CD4-positive, alpha-beta memory T cell (primary cell): ENCODE measurements around the gene AVP. TPM values are rescaled to one million over a fixed set of nuclear protein-coding genes. Genes with fewer than 3 reads are reported as not detected.
A peak's percentile ranks its signal among the peaks of the same experiment; 100 is the strongest.

Experiments used
- CTCF ChIA-PET: fragments of 350-600 bp; sonication (Branson Sonifier 250); formaldehyde crosslinking; loops from one replicate; lab custom pipeline; 2021; ENCODE audit warnings: inconsistent platforms; ENCODE audit not compliant: partially characterized antibody; lab: Charles Lee
- POLR2A ChIA-PET: fragments of 350-600 bp; sonication (Branson Sonifier 250); formaldehyde crosslinking; loops from one replicate; lab custom pipeline; 2021; ENCODE audit not compliant: partially characterized antibody; lab: Charles Lee
- DNase-seq, 5 donors: peaks; one replicate each; pipeline versions ENCODE4 v3.0.0 to v3.0.0-alpha.2; 2020 to 2022; ENCODE audit warnings: mixed read lengths in 1 of 5
- H3K27ac ChIP-seq: one replicate; pipeline ENCODE4 v1.7.0; 2013; ENCODE audit warnings: low read depth, low read length
- H3K27me3 ChIP-seq: 2 replicates; pipeline ENCODE4 v1.7.0; 2013; ENCODE audit warnings: mild to moderate bottlenecking, low read length, moderate library complexity; ENCODE audit not compliant: insufficient read depth
- H3K36me3 ChIP-seq: 2 replicates; pipeline ENCODE4 v1.7.0; 2013; ENCODE audit warnings: mild to moderate bottlenecking, low read length, moderate library complexity; ENCODE audit not compliant: insufficient read depth
- H3K4me1 ChIP-seq: 2 replicates; pipeline ENCODE4 v1.7.0; 2013; ENCODE audit warnings: mild to moderate bottlenecking, low read length, moderate library complexity; ENCODE audit not compliant: insufficient read depth
- H3K4me3 ChIP-seq, 2 donors: one replicate each; pipeline ENCODE4 v1.7.0; 2013; ENCODE audit warnings: low read length in 2 of 2, mild to moderate bottlenecking in 1 of 2
- H3K9me3 ChIP-seq, 2 donors: one replicate each; pipeline ENCODE4 v1.7.0; 2013; ENCODE audit warnings: low read length in 2 of 2, control low read depth in 1 of 2; ENCODE audit not compliant: control insufficient read depth in 1 of 2
- H3K27ac Mint-ChIP-seq, 7 donors: one replicate each; pipeline ENCODE4 v1.8.0; 2020 to 2021; ENCODE audit warnings: mixed read lengths in 7 of 7, mild to moderate bottlenecking in 6 of 7, inconsistent platforms in 3 of 7, moderate library complexity in 3 of 7
- H3K27me3 Mint-ChIP-seq, 2 donors: one replicate each; pipeline ENCODE4 v1.8.0; 2020 to 2021; ENCODE audit warnings: mixed read lengths in 2 of 2
- H3K36me3 Mint-ChIP-seq, 2 donors: one replicate each; pipeline ENCODE4 v1.8.0; 2020 to 2021; ENCODE audit warnings: mixed read lengths in 2 of 2, inconsistent platforms in 1 of 2, mild to moderate bottlenecking in 1 of 2
- H3K4me1 Mint-ChIP-seq, 4 donors: one replicate each; pipeline ENCODE4 v1.8.0; 2020 to 2021; ENCODE audit warnings: mixed read lengths in 4 of 4, mild to moderate bottlenecking in 1 of 4
- H3K4me3 Mint-ChIP-seq, 8 donors: one replicate each; pipeline ENCODE4 v1.8.0; 2020 to 2021; ENCODE audit warnings: mixed read lengths in 8 of 8, mild to moderate bottlenecking in 7 of 8, moderate library complexity in 6 of 8, inconsistent platforms in 3 of 8
- H3K9me3 Mint-ChIP-seq, 8 donors: one replicate each; pipeline ENCODE4 v1.8.0; 2020 to 2021; ENCODE audit warnings: mixed read lengths in 8 of 8, mild to moderate bottlenecking in 5 of 8, inconsistent platforms in 3 of 8, moderate library complexity in 1 of 8
- intact Hi-C: fragments of 100-400 bp; cut with micrococcal nuclease; formaldehyde crosslinking; loops from one replicate; pipeline ENCODE4 v1.15.1; 2023
- polyA plus RNA-seq, 2 donors: library from polyadenylated mRNA; unstranded; fragments of 300-500 nt; fragmentation: Illumina TruSeq; gene quantifications; one replicate each; pipeline ENCODE4 v1.2.3, GENCODE V29; 2021
- total RNA-seq, 2 experiments: library from RNA; stranded (reverse); gene quantifications; one replicate each; pipeline ENCODE4 v1.2.3, GENCODE V29; 2021

The AVP gene, protein sequence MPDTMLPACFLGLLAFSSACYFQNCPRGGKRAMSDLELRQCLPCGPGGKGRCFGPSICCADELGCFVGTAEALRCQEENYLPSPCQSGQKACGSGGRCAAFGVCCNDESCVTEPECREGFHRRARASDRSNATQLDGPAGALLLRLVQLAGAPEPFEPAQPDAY
- not detected for total RNA-seq
- polyA plus RNA-seq: not detected

DNA sequence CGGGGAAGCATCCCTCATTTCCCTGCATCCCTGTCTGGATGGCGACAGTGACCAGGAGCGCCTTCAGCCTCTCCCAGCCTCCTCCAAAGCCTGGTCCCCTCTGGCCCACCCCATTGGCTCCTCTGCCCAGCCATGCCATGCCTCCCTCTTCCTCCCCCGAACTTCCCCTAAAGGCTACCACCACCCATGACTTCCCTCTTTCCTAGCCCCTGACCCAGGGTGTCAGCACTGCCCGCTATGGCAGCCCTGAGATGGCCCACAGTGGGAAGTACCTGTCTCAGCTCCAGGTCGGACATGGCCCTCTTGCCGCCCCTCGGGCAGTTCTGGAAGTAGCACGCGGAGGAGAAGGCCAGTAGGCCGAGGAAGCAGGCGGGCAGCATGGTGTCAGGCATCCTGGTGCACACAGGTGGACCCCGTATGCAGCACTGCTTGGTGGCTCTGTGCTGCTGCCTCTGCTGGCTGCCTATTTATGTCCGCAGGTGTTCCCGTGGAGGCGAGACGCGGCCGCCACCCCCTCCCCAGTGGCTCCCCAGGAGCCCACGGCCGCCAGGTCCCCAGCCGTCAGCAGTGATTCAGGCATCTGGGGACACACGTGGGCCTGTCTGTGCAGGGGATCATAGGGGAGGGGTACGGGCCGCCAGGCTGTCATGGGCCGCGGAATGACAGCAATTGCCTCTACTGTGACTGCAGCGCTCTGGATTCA, at the start of gene AVP:
AVP (minus strand) TSS at position 442 of the 703 bp plus-strand sequence; CDS start at position 392, 50 bp downstream.
- H3K27me3 Mint-ChIP-seq: peaks cover 20 to 39% of the 10 kb centered on the region in 2 donors

DNA sequence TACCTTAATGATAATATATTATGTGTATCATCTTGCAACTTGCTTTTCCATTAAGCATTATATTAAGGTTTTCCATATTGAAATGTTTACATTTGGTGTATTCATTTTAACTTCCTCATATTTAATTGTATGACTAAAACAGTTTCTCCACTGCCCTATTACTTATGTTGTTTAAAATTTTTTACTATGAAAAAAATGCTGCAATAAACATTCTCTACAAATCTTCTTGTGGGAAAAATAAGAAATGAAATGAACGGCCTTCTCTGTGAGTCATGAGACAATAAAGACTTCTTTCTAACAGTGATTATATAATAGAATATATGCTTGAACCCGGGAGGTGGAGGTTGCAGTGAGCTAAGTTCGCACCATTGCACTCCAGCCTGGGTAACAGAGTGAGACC, 49.6 kb upstream of the AVP start:
- intact Hi-C loops: no loop called here
- ChIA-PET CTCF (no interaction called here), POLR2A (no interaction called here)
- Histone ChIP-seq H3K27ac (no peak overlapping the region), H3K27me3 (no peaks in the 10 kb centered on the region), H3K36me3 (no peaks in the 10 kb centered on the region), H3K4me1 (no peaks in the 10 kb centered on the region), H3K4me3 (no peak overlapping the region), H3K9me3 (no peaks in the 10 kb centered on the region)
- no peaks in the 10 kb centered on the region for H3K27me3 Mint-ChIP-seq
- peaks cover 9 to 19% (median 12%) of the 10 kb centered on the region in 4 donors for H3K4me1 Mint-ChIP-seq
- no peak overlapping the region for H3K4me3 Mint-ChIP-seq
- DNase-seq: no peak
- H3K36me3 Mint-ChIP-seq: peaks cover 5 to 9% of the 10 kb centered on the region in 2 donors
- H3K27ac Mint-ChIP-seq: no peak overlapping the region
- H3K9me3 Mint-ChIP-seq: no peaks in the 10 kb centered on the region

More for the DNA sequence above, at the start of gene AVP:
- ChIA-PET POLR2A (interaction anchor here (0.9 kb wide), 1 partner anchor 8 kb away, joined by 5 read pairs; no protein-coding TSS in a partner anchor), CTCF (interaction anchor here (1.4 kb wide), 1 partner anchor 28 kb away, joined by 4 read pairs; no protein-coding TSS in a partner anchor)
- Histone ChIP-seq H3K4me1 (peaks cover 6% of the 10 kb centered on the region), H3K27me3 (peaks cover 16% of the 10 kb centered on the region), H3K9me3 (no peaks in the 10 kb centered on the region), H3K4me3 (no peak within 1 kb of the TSS), H3K36me3 (no peaks in the 10 kb centered on the region), H3K27ac (no peak within 1 kb of the TSS)
- H3K4me1 Mint-ChIP-seq: peaks cover 0 to 7% (median 0%) of the 10 kb centered on the region in 4 donors
- intact Hi-C loops: no loop called here
- H3K36me3 Mint-ChIP-seq: no peaks in the 10 kb centered on the region
- H3K9me3 Mint-ChIP-seq: peaks cover 0 to 2% (median 0%) of the 10 kb centered on the region in 8 donors
- H3K27ac Mint-ChIP-seq: no peak within 1 kb of the TSS
- DNase-seq: no peak
- peak within 1 kb of the TSS in 5 of 8 donors; percentile 46 to 81 (median 73) for H3K4me3 Mint-ChIP-seq

GRCh38 chr20:3133155-3133554, 48.6 kb upstream of the AVP start:
- POLR2A ChIA-PET: no interaction called here
- no peaks in the 10 kb centered on the region for H3K27me3 ChIP-seq
- Mint-ChIP-seq H3K4me1 (peaks cover 5 to 19% (median 6%) of the 10 kb centered on the region in 4 donors), H3K27me3 (no peaks in the 10 kb centered on the region), H3K4me3 (no peak overlapping the region), H3K36me3 (peaks cover 0 to 8% of the 10 kb centered on the region in 2 donors), H3K9me3 (no peaks in the 10 kb centered on the region), H3K27ac (no peak overlapping the region)
- H3K27ac ChIP-seq: no peak overlapping the region
- CTCF ChIA-PET: no interaction called here
- H3K4me3 ChIP-seq: no peak overlapping the region
- H3K9me3 ChIP-seq: no peaks in the 10 kb centered on the region
- no peaks in the 10 kb centered on the region for H3K36me3 ChIP-seq
- no peaks in the 10 kb centered on the region for H3K4me1 ChIP-seq
- intact Hi-C loops: no loop called here
- no peak for DNase-seq

DNA sequence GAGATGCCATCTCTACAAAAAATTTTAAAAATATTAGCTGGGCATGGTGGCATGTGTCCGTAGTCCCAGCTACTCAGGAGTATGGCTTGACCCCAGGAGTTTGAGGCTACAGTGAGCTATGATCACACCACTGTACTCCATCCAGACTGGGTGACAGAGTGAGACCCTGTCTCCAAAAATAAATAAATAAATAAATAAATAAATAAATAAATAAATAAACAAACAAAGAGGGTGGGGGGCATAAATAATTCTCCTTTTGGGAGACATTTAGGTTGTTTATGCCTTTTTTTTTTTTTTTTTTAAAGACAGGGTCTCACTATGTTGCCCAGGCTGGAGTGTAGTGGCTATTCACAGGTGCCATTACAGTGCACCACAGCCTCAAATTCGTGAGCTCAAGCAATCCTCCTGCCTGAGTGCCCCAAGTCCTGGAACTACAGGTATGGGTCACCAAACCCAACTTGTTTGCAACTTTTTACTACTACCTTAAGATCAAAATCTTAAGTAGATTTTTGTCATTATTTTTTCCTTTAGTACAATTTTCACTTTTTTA, 45.6 kb upstream of the AVP start:
- Histone ChIP-seq H3K9me3 (no peaks in the 10 kb centered on the region), H3K27ac (no peak overlapping the region), H3K36me3 (no peaks in the 10 kb centered on the region), H3K4me3 (no peak overlapping the region), H3K4me1 (no peaks in the 10 kb centered on the region), H3K27me3 (no peaks in the 10 kb centered on the region)
- Mint-ChIP-seq H3K27ac (no peak overlapping the region), H3K4me1 (peaks cover 1 to 10% (median 2%) of the 10 kb centered on the region in 4 donors), H3K9me3 (peaks cover 0 to 4% (median 0%) of the 10 kb centered on the region in 8 donors), H3K4me3 (no peak overlapping the region), H3K36me3 (peaks cover 6 to 8% of the 10 kb centered on the region in 2 donors), H3K27me3 (no peaks in the 10 kb centered on the region)
- POLR2A ChIA-PET: interaction anchor here (1.2 to 1.7 kb wide), 2 partner anchors 9 to 27 kb away, joined by 3 to 5 read pairs; no protein-coding TSS in a partner anchor
- CTCF ChIA-PET: interaction anchor here (0.6 kb wide), 1 partner anchor 41 kb away, joined by 3 read pairs; no protein-coding TSS in a partner anchor
- intact Hi-C loops: no loop called here
- no peak for DNase-seq

DNA sequence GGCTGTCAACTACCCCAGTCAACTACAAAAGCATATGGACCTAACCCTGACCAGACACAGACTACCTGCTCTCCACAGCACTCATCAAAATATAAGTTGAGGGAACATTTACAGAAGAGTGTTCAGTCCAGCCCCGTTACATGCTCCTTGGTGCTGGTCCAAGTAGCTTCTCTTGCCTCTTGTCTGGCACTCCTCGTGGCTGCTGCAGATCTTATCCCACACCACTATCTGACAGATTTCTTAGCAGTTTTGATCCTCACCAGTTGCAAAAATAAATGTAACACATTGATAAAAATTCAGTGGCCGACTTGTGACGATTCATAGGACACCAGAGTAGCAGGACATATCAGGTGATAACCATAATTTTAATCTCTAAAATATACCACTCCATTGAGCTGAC, 44.6 kb upstream of the AVP start:
- intact Hi-C loops: no loop called here
- no peak overlapping the region for H3K4me3 Mint-ChIP-seq
- H3K27me3 Mint-ChIP-seq: no peaks in the 10 kb centered on the region
- peak overlapping the region in 3 of 7 donors; percentile 3 to 46 (median 7) for H3K27ac Mint-ChIP-seq
- no peak overlapping the region for H3K4me3 ChIP-seq
- ChIA-PET POLR2A (interaction anchor here (1.7 kb wide), 1 partner anchor 8 kb away, joined by 5 read pairs; no protein-coding TSS in a partner anchor), CTCF (interaction anchor here (1.5 kb wide), 1 partner anchor 15 kb away, joined by 4 read pairs; no protein-coding TSS in a partner anchor)
- peaks cover 6 to 8% of the 10 kb centered on the region in 2 donors for H3K36me3 Mint-ChIP-seq
- H3K4me1 Mint-ChIP-seq: peaks cover 0 to 9% (median 2%) of the 10 kb centered on the region in 4 donors
- no peaks in the 10 kb centered on the region for H3K36me3 ChIP-seq
- H3K27me3 ChIP-seq: no peaks in the 10 kb centered on the region
- H3K9me3 Mint-ChIP-seq: peaks cover 0 to 8% (median 0%) of the 10 kb centered on the region in 8 donors
- no peak overlapping the region for H3K27ac ChIP-seq
- no peak for DNase-seq
- H3K4me1 ChIP-seq: no peaks in the 10 kb centered on the region
- no peaks in the 10 kb centered on the region for H3K9me3 ChIP-seq

GRCh38 chr20:3128275-3128984, 43.9 kb upstream of the AVP start:
- CTCF ChIA-PET: interaction anchor here (1.5 kb wide), 1 partner anchor 14 kb away, joined by 4 read pairs; no protein-coding TSS in a partner anchor
- H3K9me3 ChIP-seq: no peaks in the 10 kb centered on the region
- H3K36me3 ChIP-seq: no peaks in the 10 kb centered on the region
- no peak overlapping the region for H3K27ac ChIP-seq
- no peak overlapping the region for H3K4me3 ChIP-seq
- H3K4me1 ChIP-seq: peaks cover 5% of the 10 kb centered on the region
- POLR2A ChIA-PET: interaction anchor here (1.3 kb wide), 1 partner anchor 31 kb away, joined by 3 read pairs; the partner anchor contains the start of genes FASTKD5 and UBOX5
- H3K27ac Mint-ChIP-seq: peak overlapping the region in 3 of 7 donors; percentile 3 to 35 (median 7)
- intact Hi-C loops: no loop called here
- H3K4me3 Mint-ChIP-seq: no peak overlapping the region
- DNase-seq: no peak
- no peaks in the 10 kb centered on the region for H3K27me3 Mint-ChIP-seq
- H3K9me3 Mint-ChIP-seq: peaks cover 0 to 8% (median 0%) of the 10 kb centered on the region in 8 donors
- peaks cover 2 to 16% (median 6%) of the 10 kb centered on the region in 4 donors for H3K4me1 Mint-ChIP-seq
- H3K27me3 ChIP-seq: no peaks in the 10 kb centered on the region
- peaks cover 8 to 10% of the 10 kb centered on the region in 2 donors for H3K36me3 Mint-ChIP-seq
